Muscle layer of duodenum (tissue), 2 donors: ENCODE data around the gene SMOC1.

ENCODE experiments used
- H3K27ac ChIP-seq: one replicate; pipeline ENCODE4 v1.7.0; 2013; ENCODE audit warnings: mild to moderate bottlenecking, low read length
- H3K27me3 ChIP-seq: one replicate; pipeline ENCODE4 v1.7.0; 2013; ENCODE audit warnings: low read depth, mild to moderate bottlenecking, control low read depth, low read length
- H3K36me3 ChIP-seq, 2 donors: one replicate each; pipeline ENCODE4 v1.7.0; 2013; ENCODE audit warnings: low read length in 2 of 2, control low read depth in 1 of 2, mild to moderate bottlenecking in 1 of 2; ENCODE audit not compliant: insufficient read depth in 2 of 2, control insufficient read depth in 1 of 2
- H3K4me1 ChIP-seq, 2 donors: one replicate each; pipeline ENCODE4 v1.7.0; 2013; ENCODE audit warnings: low read length in 2 of 2, mild to moderate bottlenecking in 2 of 2, control low read depth in 1 of 2, moderate library complexity in 1 of 2; ENCODE audit not compliant: insufficient read depth in 2 of 2, control insufficient read depth in 1 of 2
- H3K4me3 ChIP-seq, 2 donors: one replicate each; pipeline ENCODE4 v1.7.0; 2013; ENCODE audit warnings: low read length in 2 of 2, low read depth in 1 of 2, mild to moderate bottlenecking in 1 of 2
- H3K9me3 ChIP-seq, 2 donors: one replicate each; pipeline ENCODE4 v1.7.0; 2013; ENCODE audit warnings: low read length in 2 of 2, control low read depth in 1 of 2, mild to moderate bottlenecking in 1 of 2; ENCODE audit not compliant: control insufficient read depth in 1 of 2
- donor health status: healthy.

SMOC1 gene

GRCh38 chr14:69986336-69986735 is 107.1 kb downstream of the SMOC1 start:
- Histone ChIP-seq H3K9me3 (no peaks in the 10 kb centered on the region), H3K4me1 (peaks cover 0 to 6% of the 10 kb centered on the region in 2 donors), H3K4me3 (no peak overlapping the region), H3K36me3 (no peaks in the 10 kb centered on the region), H3K27me3 (no peaks in the 10 kb centered on the region), H3K27ac (no peak overlapping the region)

- Histone ChIP-seq H3K9me3 (no peaks in the 10 kb centered on the region), H3K4me1 (peaks cover 0 to under 1% of the 10 kb centered on the region in 2 donors), H3K27ac (no peak overlapping the region), H3K36me3 (no peaks in the 10 kb centered on the region), H3K27me3 (no peaks in the 10 kb centered on the region), H3K4me3 (no peak overlapping the region)
Measured at GRCh38 chr14:69987406-69988121, 108.3 kb downstream of the SMOC1 start.

- Histone ChIP-seq H3K36me3 (no peaks in the 10 kb centered on the region), H3K4me1 (no peaks in the 10 kb centered on the region), H3K4me3 (no peak overlapping the region), H3K27me3 (no peaks in the 10 kb centered on the region), H3K27ac (no peak overlapping the region), H3K9me3 (no peaks in the 10 kb centered on the region)
Measured at GRCh38 chr14:69988979-69989378, 109.8 kb downstream of the SMOC1 start.

- Histone ChIP-seq H3K4me1 (no peaks in the 10 kb centered on the region), H3K9me3 (no peaks in the 10 kb centered on the region), H3K36me3 (no peaks in the 10 kb centered on the region), H3K4me3 (no peak overlapping the region), H3K27ac (no peak overlapping the region), H3K27me3 (no peaks in the 10 kb centered on the region)
Measured at GRCh38 chr14:69989622-69990021, 110.4 kb downstream of the SMOC1 start.

GRCh38 chr14:69990323-69990722 is 111.1 kb downstream of the SMOC1 start:
- Histone ChIP-seq H3K27ac (no peak overlapping the region), H3K9me3 (no peaks in the 10 kb centered on the region), H3K27me3 (no peaks in the 10 kb centered on the region), H3K4me1 (no peaks in the 10 kb centered on the region), H3K4me3 (no peak overlapping the region), H3K36me3 (no peaks in the 10 kb centered on the region)

- Histone ChIP-seq H3K4me3 (no peak overlapping the region), H3K4me1 (no peaks in the 10 kb centered on the region), H3K27ac (no peak overlapping the region), H3K9me3 (no peaks in the 10 kb centered on the region), H3K27me3 (no peaks in the 10 kb centered on the region), H3K36me3 (no peaks in the 10 kb centered on the region)
Measured at GRCh38 chr14:69991422-69991821, 112.2 kb downstream of the SMOC1 start.

- no peak overlapping the region for H3K27ac ChIP-seq
- H3K4me1 ChIP-seq = no peaks in the 10 kb centered on the region
- H3K4me3 ChIP-seq = no peak overlapping the region
- no peaks in the 10 kb centered on the region for H3K27me3 ChIP-seq
- no peaks in the 10 kb centered on the region for H3K36me3 ChIP-seq
- H3K9me3 ChIP-seq = no peaks in the 10 kb centered on the region
Measured at GRCh38 chr14:69992564-69992963, 113.3 kb downstream of the SMOC1 start.

- H3K4me3 ChIP-seq = no peak overlapping the region
- H3K9me3 ChIP-seq = no peaks in the 10 kb centered on the region
- no peaks in the 10 kb centered on the region for H3K4me1 ChIP-seq
- H3K27ac ChIP-seq = no peak overlapping the region
- H3K27me3 ChIP-seq = no peaks in the 10 kb centered on the region
- H3K36me3 ChIP-seq = no peaks in the 10 kb centered on the region
Measured at GRCh38 chr14:69993326-69993725, 114.1 kb downstream of the SMOC1 start.

GRCh38 chr14:69994002-69994401 is 114.8 kb downstream of the SMOC1 start:
- no peaks in the 10 kb centered on the region for H3K9me3 ChIP-seq
- no peak overlapping the region for H3K27ac ChIP-seq
- H3K27me3 ChIP-seq = no peaks in the 10 kb centered on the region
- H3K4me1 ChIP-seq = no peaks in the 10 kb centered on the region
- H3K36me3 ChIP-seq = no peaks in the 10 kb centered on the region
- no peak overlapping the region for H3K4me3 ChIP-seq

GRCh38 chr14:69996216-69996615 is 117.0 kb downstream of the SMOC1 start:
- no peaks in the 10 kb centered on the region for H3K27me3 ChIP-seq
- H3K36me3 ChIP-seq = no peaks in the 10 kb centered on the region
- H3K27ac ChIP-seq = no peak overlapping the region
- no peak overlapping the region for H3K4me3 ChIP-seq
- no peaks in the 10 kb centered on the region for H3K9me3 ChIP-seq
- no peaks in the 10 kb centered on the region for H3K4me1 ChIP-seq

- Histone ChIP-seq H3K4me1 (no peaks in the 10 kb centered on the region), H3K4me3 (no peak overlapping the region), H3K9me3 (no peaks in the 10 kb centered on the region), H3K36me3 (no peaks in the 10 kb centered on the region), H3K27me3 (no peaks in the 10 kb centered on the region), H3K27ac (no peak overlapping the region)
Measured at GRCh38 chr14:69997849-69998248, 118.6 kb downstream of the SMOC1 start.

GRCh38 chr14:69999261-69999674 is 120.1 kb downstream of the SMOC1 start:
- H3K4me3 ChIP-seq = no peak overlapping the region
- H3K9me3 ChIP-seq = no peaks in the 10 kb centered on the region
- H3K4me1 ChIP-seq = no peaks in the 10 kb centered on the region
- no peaks in the 10 kb centered on the region for H3K27me3 ChIP-seq
- no peak overlapping the region for H3K27ac ChIP-seq
- no peaks in the 10 kb centered on the region for H3K36me3 ChIP-seq
